Esophagus (tissue), 2 donors: ENCODE results near the gene CRYBG3. TPM values are rescaled to one million over a fixed set of nuclear protein-coding genes. Genes with fewer than 3 reads are reported as not detected.
"Not testable (repeated sequence)": the region's sequence is repeated elsewhere in the genome, so short reads cannot be mapped to it uniquely, and the experiment has no call there.

Experiments
- H3K27ac ChIP-seq, 2 donors: one replicate each; pipeline ENCODE4 v1.5.1; 2013; ENCODE audit warnings: low read depth in 2 of 2, mild to moderate bottlenecking in 2 of 2, inconsistent platforms in 1 of 2, low read length in 1 of 2, moderate library complexity in 1 of 2
- H3K27me3 ChIP-seq, 2 donors: one replicate each; pipeline ENCODE4 v1.6.1; 2013; ENCODE audit warnings: low read length in 2 of 2, control low read depth in 1 of 2, mild to moderate bottlenecking in 1 of 2; ENCODE audit not compliant: insufficient read depth in 2 of 2, control insufficient read depth in 1 of 2
- H3K36me3 ChIP-seq, 2 donors: one replicate each; pipeline ENCODE4 v1.6.1; 2013; ENCODE audit warnings: low read length in 1 of 2; ENCODE audit not compliant: control insufficient read depth in 2 of 2, insufficient read depth in 2 of 2
- H3K4me1 ChIP-seq, 2 donors: one replicate each; pipeline ENCODE4 v1.6.1; 2013; ENCODE audit warnings: low read length in 1 of 2; ENCODE audit not compliant: control insufficient read depth in 2 of 2, insufficient read depth in 2 of 2
- H3K4me3 ChIP-seq, 2 donors: one replicate each; pipeline ENCODE4 v1.5.1; 2013; ENCODE audit warnings: low read length in 2 of 2, mild to moderate bottlenecking in 2 of 2, low read depth in 1 of 2, moderate library complexity in 1 of 2
- H3K9me3 ChIP-seq, 2 donors: one replicate each; pipeline ENCODE4 v1.6.1; 2013; ENCODE audit warnings: mild to moderate bottlenecking in 2 of 2, low read depth in 1 of 2, low read length in 1 of 2, moderate library complexity in 1 of 2; ENCODE audit not compliant: control insufficient read depth in 2 of 2, insufficient read depth in 1 of 2
- WGBS, 2 donors: extraction: QIAGEN DNeasy Blood & Tissue Kit; methylation state at CpG; one replicate each; pipeline ENCODE4 v1.1.7; 2013; 5-methylcytosine and 5-hydroxymethylcytosine counted together
- polyA plus RNA-seq, 2 donors: library from polyadenylated mRNA; stranded (reverse); fragments of 200-250 nt; gene quantifications; one replicate each; pipeline ENCODE4 v1.2.3, GENCODE V29; 2013
- donor health status: healthy with polysubstance abuse.
- donor health status: Bipolar disorder and iron deficiency.

The CRYBG3 gene
- polyA plus RNA-seq, 2 donors: 5.0 to 10.0 TPM

DNA sequence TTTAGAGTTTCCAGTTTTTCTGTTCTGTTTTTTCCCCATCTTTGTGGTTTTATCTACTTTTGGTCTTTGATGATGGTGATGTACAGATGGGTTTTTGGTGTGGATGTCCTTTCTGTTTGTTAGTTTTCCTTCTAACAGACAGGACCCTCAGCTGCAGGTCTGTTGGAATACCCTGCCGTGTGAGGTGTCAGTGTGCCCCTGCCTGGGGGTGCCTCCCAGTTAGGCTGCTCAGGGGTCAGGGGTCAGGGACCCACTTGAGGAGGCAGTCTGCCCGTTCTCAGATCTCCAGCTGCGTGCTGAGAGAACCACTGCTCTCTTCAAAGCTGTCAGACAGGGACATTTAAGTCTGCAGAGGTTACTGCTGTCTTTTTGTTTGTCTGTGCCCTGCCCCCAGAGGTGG is 88.0 kb downstream of the CRYBG3 start:
- not testable (repeated sequence) for H3K4me3 ChIP-seq, H3K4me1 ChIP-seq, H3K36me3 ChIP-seq, H3K27me3 ChIP-seq, H3K9me3 ChIP-seq, H3K27ac ChIP-seq
- WGBS, 2 donors: 73 to 78% methylated on average over 1 to 2 of the region's 3 CpGs

DNA sequence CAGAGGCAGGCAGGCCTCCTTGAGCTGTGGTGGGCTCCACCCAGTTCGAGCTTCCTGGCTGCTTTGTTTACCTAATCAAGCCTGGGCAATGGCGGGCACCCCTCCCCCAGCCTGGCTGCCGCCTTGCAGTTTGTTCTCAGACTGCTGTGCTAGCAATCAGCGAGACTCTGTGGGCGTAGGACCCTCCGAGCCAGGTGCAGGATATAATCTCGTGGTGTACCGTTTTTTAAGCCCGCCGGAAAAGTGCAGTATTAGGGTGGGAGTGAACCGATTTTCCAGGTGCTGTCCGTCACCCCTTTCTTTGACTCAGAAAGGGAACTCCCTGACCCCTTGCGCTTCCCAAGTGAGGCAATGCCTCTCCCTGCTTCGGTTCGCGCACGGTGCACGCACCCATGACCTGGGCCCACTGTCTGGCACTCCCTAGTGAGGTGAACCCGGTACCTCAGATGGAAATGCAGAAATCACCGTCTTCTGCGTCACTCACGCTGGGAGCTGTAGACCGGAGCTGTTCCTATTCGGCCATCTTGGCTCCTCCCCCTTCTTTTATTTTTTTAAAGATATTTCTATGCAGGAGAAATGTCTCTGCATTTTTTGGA is 88.5 kb downstream of the CRYBG3 start:
- H3K36me3 ChIP-seq, H3K4me1 ChIP-seq, H3K4me3 ChIP-seq, H3K27me3 ChIP-seq, H3K9me3 ChIP-seq, H3K27ac ChIP-seq: not testable (repeated sequence)
- WGBS, 2 donors: 74 to 83% methylated on average over 22 to 24 of the region's 24 CpGs

DNA sequence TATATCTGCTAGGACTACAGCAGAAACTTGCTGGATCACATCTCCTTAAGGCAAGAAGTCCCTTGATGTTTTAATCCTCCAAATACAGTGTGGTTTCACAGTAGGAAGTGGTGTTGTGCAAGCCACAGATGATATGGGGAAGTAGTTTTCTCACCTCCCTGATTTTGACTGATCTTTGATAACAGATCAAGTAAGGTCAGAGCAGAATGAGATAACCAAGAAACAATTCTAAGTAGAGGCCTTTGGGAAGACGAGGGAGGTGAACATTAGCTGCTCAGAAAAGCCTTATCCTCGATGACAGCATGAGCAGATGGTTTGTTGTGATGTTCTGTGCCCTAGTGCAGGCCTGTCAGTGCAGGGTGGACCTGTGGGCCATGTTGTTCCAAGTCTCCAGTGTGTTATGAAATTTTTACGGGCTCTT is 89.1 kb downstream of the CRYBG3 start:
- WGBS, 2 donors: 66 to 67% methylated on average over 3 of the region's 3 CpGs
- Histone ChIP-seq H3K36me3 (no peaks in the 10 kb centered on the region), H3K27ac (no peak overlapping the region)

DNA sequence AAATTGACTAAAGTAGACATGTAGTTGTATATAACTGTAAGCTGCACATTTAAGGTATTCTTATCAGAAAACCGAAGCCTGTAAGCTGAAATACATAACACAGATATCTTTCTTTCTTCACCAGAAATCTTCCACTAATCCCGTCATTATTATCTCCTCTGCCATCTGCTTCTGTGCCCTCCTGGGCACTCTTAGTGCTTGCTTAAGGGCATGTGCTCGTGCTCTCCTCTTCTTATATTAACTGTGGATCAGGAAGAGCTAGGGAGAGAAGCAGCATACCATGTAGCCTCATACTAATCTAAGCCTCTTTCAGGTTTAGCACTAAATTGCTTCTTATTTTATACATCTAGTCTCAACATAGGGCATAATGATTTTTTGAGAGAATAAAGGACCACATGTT is 89.6 kb downstream of the CRYBG3 start:
- Histone ChIP-seq H3K4me1 (no peaks in the 10 kb centered on the region), H3K4me3 (no peak overlapping the region), H3K36me3 (no peaks in the 10 kb centered on the region), H3K27ac (no peak overlapping the region), H3K9me3 (no peaks in the 10 kb centered on the region), H3K27me3 (no peaks in the 10 kb centered on the region)
- 72 to 83% methylated on average over 3 of the region's 3 CpGs for WGBS, 2 donors

More for the DNA sequence above, 89.1 kb downstream of the CRYBG3 start:
- H3K4me3 ChIP-seq: no peak overlapping the region
- H3K4me1 ChIP-seq: no peaks in the 10 kb centered on the region
- no peaks in the 10 kb centered on the region for H3K27me3 ChIP-seq
- H3K9me3 ChIP-seq: no peaks in the 10 kb centered on the region

DNA sequence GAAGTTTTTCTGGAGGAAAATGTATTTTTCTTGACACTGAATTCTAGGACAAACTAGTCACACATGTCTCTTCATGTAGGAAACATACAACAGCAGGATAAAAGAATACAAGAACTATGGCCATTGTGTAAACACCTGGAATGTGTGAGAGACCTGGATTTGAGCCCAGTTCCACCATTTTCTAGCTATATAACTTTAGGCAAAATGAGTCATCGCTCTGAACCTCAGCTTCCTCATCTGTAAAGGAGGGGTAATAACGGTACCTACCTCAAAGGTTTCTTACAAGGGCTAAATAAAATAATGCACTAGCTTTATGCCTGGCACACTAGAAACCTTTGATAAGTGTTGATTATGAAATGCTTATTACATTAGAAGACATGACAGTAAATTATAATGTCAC is 92.6 kb downstream of the CRYBG3 start:
- 51 to 63% methylated on average over 2 of the region's 2 CpGs for WGBS, 2 donors
- Histone ChIP-seq H3K27ac (no peak overlapping the region), H3K4me3 (no peak overlapping the region), H3K36me3 (no peaks in the 10 kb centered on the region), H3K27me3 (no peaks in the 10 kb centered on the region), H3K4me1 (no peaks in the 10 kb centered on the region), H3K9me3 (no peaks in the 10 kb centered on the region)

DNA sequence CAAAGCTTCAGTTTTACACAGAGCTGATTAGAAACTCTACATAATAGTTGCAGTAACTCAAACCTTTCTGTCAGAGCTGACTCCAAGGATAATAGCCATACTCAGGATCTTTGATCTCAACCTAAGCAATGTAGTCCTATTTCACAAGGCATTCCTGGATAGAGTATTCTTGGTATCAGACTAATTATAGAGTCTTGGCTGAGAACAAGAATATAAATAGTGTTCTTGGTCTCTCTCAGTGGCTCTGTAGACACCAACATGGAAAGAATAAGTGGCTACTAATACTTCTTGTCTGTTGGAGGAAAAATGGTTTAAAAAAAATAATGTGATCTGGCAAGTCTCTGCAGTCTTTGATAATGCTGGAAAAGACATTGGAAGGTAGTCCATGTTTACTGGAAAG is 94.8 kb downstream of the CRYBG3 start:
- H3K9me3 ChIP-seq: no peaks in the 10 kb centered on the region
- no peaks in the 10 kb centered on the region for H3K4me1 ChIP-seq
- H3K4me3 ChIP-seq: no peak overlapping the region
- no peak overlapping the region for H3K27ac ChIP-seq
- no peaks in the 10 kb centered on the region for H3K27me3 ChIP-seq
- H3K36me3 ChIP-seq: no peaks in the 10 kb centered on the region

DNA sequence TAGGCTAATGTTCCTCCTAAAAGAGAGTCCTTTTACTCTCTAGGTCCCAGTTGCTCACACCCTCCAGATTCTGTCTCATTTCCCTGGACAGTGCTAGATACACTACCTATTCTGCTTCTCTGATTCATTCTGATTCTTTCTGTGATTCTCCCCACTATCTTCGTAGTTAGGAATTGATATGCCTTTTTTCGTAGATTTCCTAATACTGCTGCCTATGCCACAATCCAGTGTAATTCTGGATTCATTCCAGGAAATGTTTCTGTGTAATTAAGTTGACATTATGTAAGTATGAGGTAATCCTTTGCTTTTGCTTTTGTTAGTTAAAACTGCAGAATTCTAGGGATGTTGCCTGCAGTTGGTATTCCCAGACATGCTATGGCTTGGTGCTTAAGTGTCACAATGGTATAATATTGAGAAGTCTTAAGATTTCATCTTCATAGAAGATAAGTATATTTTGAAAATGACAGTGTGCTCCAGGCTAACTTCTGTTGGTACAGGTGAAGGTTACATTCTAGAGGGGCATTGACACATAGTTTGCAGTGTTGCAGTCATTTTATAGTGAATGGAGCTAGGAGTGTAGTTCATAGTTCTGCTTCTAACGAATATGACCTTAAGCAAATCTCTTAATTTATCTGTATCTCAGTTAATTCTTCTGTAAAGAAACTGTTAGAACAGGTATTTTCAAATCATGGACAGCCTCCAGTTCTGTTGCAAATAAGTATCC is 96.2 kb downstream of the CRYBG3 start:
- Histone ChIP-seq H3K4me1 (no peaks in the 10 kb centered on the region), H3K36me3 (no peaks in the 10 kb centered on the region), H3K9me3 (no peaks in the 10 kb centered on the region), H3K4me3 (no peak overlapping the region), H3K27me3 (no peaks in the 10 kb centered on the region), H3K27ac (no peak overlapping the region)
- 43 to 50% methylated on average over 3 of the region's 3 CpGs for WGBS, 2 donors

DNA sequence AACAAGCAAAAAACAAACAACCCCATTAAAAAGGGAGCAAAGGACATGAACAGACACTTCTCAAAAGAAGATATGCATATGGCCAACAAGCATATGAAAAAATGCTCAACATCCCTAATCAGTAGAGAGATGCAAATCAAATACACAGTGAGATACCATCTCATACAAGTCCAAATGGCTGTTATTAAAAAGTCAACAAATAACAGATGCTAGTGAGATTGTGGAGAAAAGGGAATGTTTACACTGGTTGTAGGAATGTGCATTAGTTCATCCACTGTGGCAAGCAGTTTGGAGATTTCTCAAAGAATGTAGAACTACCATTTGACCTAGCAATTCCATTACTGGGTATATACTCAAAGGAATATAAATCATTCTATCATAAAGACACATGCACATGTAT is 105.9 kb downstream of the CRYBG3 start:
- no peak overlapping the region for H3K4me3 ChIP-seq
- H3K27me3 ChIP-seq: no peaks in the 10 kb centered on the region
- H3K27ac ChIP-seq: no peak overlapping the region
- H3K4me1 ChIP-seq: no peaks in the 10 kb centered on the region
- no peaks in the 10 kb centered on the region for H3K9me3 ChIP-seq
- peaks cover 5 to 7% of the 10 kb centered on the region in 2 donors for H3K36me3 ChIP-seq

DNA sequence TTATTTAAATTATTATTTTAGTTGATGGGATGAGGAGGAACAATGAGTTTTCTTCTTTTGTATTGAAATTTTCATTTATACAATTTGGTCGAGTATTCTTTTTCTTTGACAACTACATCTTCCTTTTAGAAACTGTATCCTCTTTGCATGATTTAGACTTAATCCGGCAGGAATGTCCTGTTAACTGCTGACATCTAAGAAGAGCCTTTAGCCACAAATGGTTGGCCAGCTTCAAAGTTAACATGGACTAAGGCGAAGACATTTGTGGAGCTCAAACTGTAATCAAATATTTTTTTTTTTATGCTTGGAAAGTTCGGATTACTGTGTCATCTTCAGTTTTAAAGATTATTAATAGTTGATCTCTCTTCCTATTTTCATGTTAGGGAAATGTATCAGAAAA is 107.2 kb downstream of the CRYBG3 start:
- H3K9me3 ChIP-seq: no peaks in the 10 kb centered on the region
- no peak overlapping the region for H3K4me3 ChIP-seq
- peaks cover 5 to 11% of the 10 kb centered on the region in 2 donors for H3K36me3 ChIP-seq
- no peaks in the 10 kb centered on the region for H3K27me3 ChIP-seq
- H3K27ac ChIP-seq: no peak overlapping the region
- H3K4me1 ChIP-seq: no peaks in the 10 kb centered on the region
- 76 to 84% methylated on average over 4 of the region's 4 CpGs for WGBS, 2 donors

DNA sequence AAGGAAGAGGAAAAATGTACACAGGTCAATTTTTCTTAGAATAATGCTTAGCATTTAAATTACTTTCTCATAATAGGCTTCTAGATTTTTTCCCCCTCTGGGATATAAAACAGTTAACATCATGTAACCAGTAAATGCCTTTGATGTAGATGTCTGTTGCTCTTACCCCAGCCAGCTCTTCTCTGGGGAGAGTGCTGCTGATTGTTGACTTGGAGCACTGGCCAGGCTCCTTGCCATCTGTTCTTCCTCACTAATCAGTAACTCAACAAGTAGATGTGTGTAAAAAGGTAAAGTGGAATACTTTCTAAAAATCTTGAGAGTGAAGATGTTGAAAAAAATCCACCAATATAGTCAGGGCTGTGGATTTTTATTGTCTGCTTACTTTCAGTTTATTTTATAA is 108.2 kb downstream of the CRYBG3 start:
- peaks cover 5 to 9% of the 10 kb centered on the region in 2 donors for H3K36me3 ChIP-seq
- no peaks in the 10 kb centered on the region for H3K4me1 ChIP-seq
- H3K4me3 ChIP-seq: no peak overlapping the region
- H3K27me3 ChIP-seq: no peaks in the 10 kb centered on the region
- H3K27ac ChIP-seq: no peak overlapping the region
- H3K9me3 ChIP-seq: no peaks in the 10 kb centered on the region
